ENCODE measurements around the gene MTAP. TPM values are rescaled to one million over a fixed set of nuclear protein-coding genes. Genes with fewer than 3 reads are reported as not detected.

The MTAP gene
- total RNA-seq, 4 donors from 2014 or later, result 23.2 to 31.4 (median 29.1) TPM

- no peaks in the 10 kb centered on the region for H3K4me1 ChIP-seq
- no peak overlapping the region for H3K4me3 ChIP-seq
- no peak for ATAC-seq
- peaks cover 0 to 13% (median 0%) of the 10 kb centered on the region in 3 donors for H3K9me3 ChIP-seq
- H3K36me3 ChIP-seq, result peaks cover 0 to 55% of the 10 kb centered on the region in 2 donors
- TF ChIP-seq CTCF (IDR thresholded peaks at IDR 0.05) (no peak), POLR2AphosphoS5 (IDR thresholded peaks at IDR 0.05) (no peak), EP300 (IDR thresholded peaks at IDR 0.05) (no peak), POLR2A (IDR thresholded peaks at IDR 0.05) (no peak)
- H3K27me3 ChIP-seq, result no peaks in the 10 kb centered on the region
- WGBS, 2 donors (ENCODE audit: low coverage in 1 of 2), result 86% methylated on average over 1 of the region's 1 CpG; no CpG with 5 or more reads in 1 of the 2 donors
- H3K27ac ChIP-seq, result no peak overlapping the region
Observed at GRCh38 chr9:21841133-21841532, 38.7 kb downstream of the MTAP start.

DNA sequence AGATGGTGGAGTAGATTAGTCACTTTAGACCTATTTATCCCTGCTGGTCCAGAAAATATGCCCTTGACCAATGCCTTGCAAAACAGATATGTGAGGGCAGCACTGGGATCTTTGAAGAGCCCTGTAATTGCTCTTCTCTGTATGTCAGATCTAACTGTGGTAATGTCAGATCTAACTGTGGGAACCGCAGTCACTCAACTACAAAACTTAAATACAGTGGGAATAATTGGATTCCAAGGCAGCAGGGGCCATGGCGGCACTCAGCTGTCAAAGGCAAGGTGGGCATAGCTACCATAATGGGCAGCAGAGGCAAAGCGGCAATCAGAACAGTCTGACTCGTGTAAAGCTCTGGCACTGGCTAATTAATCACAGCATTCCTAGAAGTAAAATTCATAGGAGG is 46.2 kb downstream of the MTAP start:
- WGBS, 2 donors (ENCODE audit: low coverage in 1 of 2), result 96 to 98% methylated on average over 3 to 4 of the region's 4 CpGs
- ATAC-seq, result no peak

GRCh38 chr9:21852754-21853153 is 50.3 kb downstream of the MTAP start:
- WGBS, 2 donors (ENCODE audit: low coverage in 1 of 2), result 57 to 58% methylated on average over 3 of the region's 3 CpGs

More for the DNA sequence above, 46.2 kb downstream of the MTAP start:
- Histone ChIP-seq H3K9me3 (peaks cover 0 to 46% (median 0%) of the 10 kb centered on the region in 3 donors), H3K4me3 (no peak overlapping the region), H3K27me3 (no peaks in the 10 kb centered on the region), H3K27ac (no peak overlapping the region), H3K36me3 (peaks cover 0 to 40% of the 10 kb centered on the region in 2 donors), H3K4me1 (no peaks in the 10 kb centered on the region)
- TF ChIP-seq POLR2A (IDR thresholded peaks at IDR 0.05) (no peak), POLR2AphosphoS5 (IDR thresholded peaks at IDR 0.05) (no peak), CTCF (IDR thresholded peaks at IDR 0.05) (no peak), EP300 (IDR thresholded peaks at IDR 0.05) (no peak)

GRCh38 chr9:21853414-21853813 is 51.0 kb downstream of the MTAP start:
- TF ChIP-seq POLR2A (IDR thresholded peaks at IDR 0.05) (no peak), POLR2AphosphoS5 (IDR thresholded peaks at IDR 0.05) (no peak), CTCF (IDR thresholded peaks at IDR 0.05) (no peak), EP300 (IDR thresholded peaks at IDR 0.05) (no peak)
- no peak for ATAC-seq
- Histone ChIP-seq H3K27me3 (no peaks in the 10 kb centered on the region), H3K4me1 (peaks cover 0 to 6% (median 0%) of the 10 kb centered on the region in 3 donors), H3K4me3 (no peak overlapping the region), H3K36me3 (peaks cover 0 to 70% of the 10 kb centered on the region in 2 donors), H3K9me3 (peaks cover 0 to 11% (median 0%) of the 10 kb centered on the region in 3 donors), H3K27ac (no peak overlapping the region)
- 56 to 80% methylated on average over 2 of the region's 2 CpGs for WGBS, 2 donors (ENCODE audit: low coverage in 1 of 2)

More at GRCh38 chr9:21852754-21853153, 50.3 kb downstream of the MTAP start:
- H3K27ac ChIP-seq, result no peak overlapping the region
- ATAC-seq, result no peak
- TF ChIP-seq POLR2A (IDR thresholded peaks at IDR 0.05), result no peak
- TF ChIP-seq EP300 (IDR thresholded peaks at IDR 0.05), result no peak
- TF ChIP-seq POLR2AphosphoS5 (IDR thresholded peaks at IDR 0.05), result no peak
- TF ChIP-seq CTCF (IDR thresholded peaks at IDR 0.05), result no peak
- peaks cover 0 to 17% (median 0%) of the 10 kb centered on the region in 3 donors for H3K9me3 ChIP-seq
- no peak overlapping the region for H3K4me3 ChIP-seq
- H3K27me3 ChIP-seq, result no peaks in the 10 kb centered on the region
- H3K4me1 ChIP-seq, result peaks cover 0 to 6% (median 0%) of the 10 kb centered on the region in 3 donors
- H3K36me3 ChIP-seq, result peaks cover 0 to 70% of the 10 kb centered on the region in 2 donors

DNA sequence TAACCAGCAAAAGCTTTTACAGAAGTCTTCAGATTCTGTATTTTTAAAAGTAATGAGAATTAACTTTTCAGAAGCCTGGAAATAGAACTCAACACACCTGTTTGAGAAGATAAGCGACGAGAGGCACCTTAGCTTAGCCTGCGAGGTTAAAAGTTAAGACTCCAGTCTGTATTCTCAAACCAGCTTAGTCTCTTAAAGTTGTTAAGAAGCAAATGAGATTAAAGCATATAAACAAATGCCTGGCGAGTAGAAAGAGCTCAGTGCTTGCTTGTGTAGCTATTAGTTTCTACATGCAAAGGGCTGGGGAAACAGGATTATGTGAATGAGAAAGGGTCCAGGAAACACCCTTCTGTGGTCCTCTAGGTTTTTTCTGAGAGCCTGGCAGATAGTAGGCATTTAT is 51.7 kb downstream of the MTAP start:
- Histone ChIP-seq H3K4me1 (peaks cover 0 to 6% (median 0%) of the 10 kb centered on the region in 3 donors), H3K4me3 (no peak overlapping the region), H3K36me3 (peaks cover 0 to 70% of the 10 kb centered on the region in 2 donors), H3K27me3 (no peaks in the 10 kb centered on the region), H3K27ac (no peak overlapping the region), H3K9me3 (peaks cover 0 to 4% (median 0%) of the 10 kb centered on the region in 3 donors)
- no peak for TF ChIP-seq EP300 (IDR thresholded peaks at IDR 0.05)
- WGBS, 2 donors (ENCODE audit: low coverage in 1 of 2), result 71 to 85% methylated on average over 4 of the region's 4 CpGs
- no peak for ATAC-seq
